Measurements from ENCODE around the gene AP4M1.

AP4M1 gene

GRCh38 chr7:100089458-100090196, 11.8 kb upstream of the AP4M1 start (continued):
- TF ChIP-seq ZNF701 (tag by site-specific recombination; IDR thresholded peaks at IDR 0.05) (no peak), ZNF677 (tag by site-specific recombination; IDR thresholded peaks at IDR 0.05) (no peak), ZFHX2 (tag by site-specific recombination; conservative IDR thresholded peaks at IDR 0.05) (peak; percentile 62), ZNF394 (tag by site-specific recombination; IDR thresholded peaks at IDR 0.05; ENCODE audit: borderline replicate concordance) (peak; percentile 90), ZBTB21 (tag by site-specific recombination; IDR thresholded peaks at IDR 0.05) (no peak), ZNF391 (tag by site-specific recombination; IDR thresholded peaks at IDR 0.05; ENCODE audit: borderline replicate concordance, low read depth) (peak; percentile 17; the same call in 1 of the 2 replicates), EGR2 (tag by site-specific recombination; IDR thresholded peaks at IDR 0.05; ENCODE audit: low read depth) (no peak), PRDM1 (tag by site-specific recombination; IDR thresholded peaks at IDR 0.05) (peak; percentile 92), ZNF157 (tag by site-specific recombination; IDR thresholded peaks at IDR 0.05) (no peak), ZBTB49 (tag by site-specific recombination; IDR thresholded peaks at IDR 0.05; ENCODE audit: low read depth) (no peak), ZNF133 (tag by site-specific recombination; IDR thresholded peaks at IDR 0.05) (no peak), REPIN1 (tag by site-specific recombination; IDR thresholded peaks at IDR 0.05; ENCODE audit: low read depth) (no peak), GLIS1 (tag by site-specific recombination; IDR thresholded peaks at IDR 0.05) (peak; percentile 59)
- TF ChIP-seq, protein P1, sequence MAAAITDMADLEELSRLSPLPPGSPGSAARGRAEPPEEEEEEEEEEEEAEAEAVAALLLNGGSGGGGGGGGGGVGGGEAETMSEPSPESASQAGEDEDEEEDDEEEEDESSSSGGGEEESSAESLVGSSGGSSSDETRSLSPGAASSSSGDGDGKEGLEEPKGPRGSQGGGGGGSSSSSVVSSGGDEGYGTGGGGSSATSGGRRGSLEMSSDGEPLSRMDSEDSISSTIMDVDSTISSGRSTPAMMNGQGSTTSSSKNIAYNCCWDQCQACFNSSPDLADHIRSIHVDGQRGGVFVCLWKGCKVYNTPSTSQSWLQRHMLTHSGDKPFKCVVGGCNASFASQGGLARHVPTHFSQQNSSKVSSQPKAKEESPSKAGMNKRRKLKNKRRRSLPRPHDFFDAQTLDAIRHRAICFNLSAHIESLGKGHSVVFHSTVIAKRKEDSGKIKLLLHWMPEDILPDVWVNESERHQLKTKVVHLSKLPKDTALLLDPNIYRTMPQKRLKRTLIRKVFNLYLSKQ (tag by site-specific recombination; IDR thresholded peaks at IDR 0.05; ENCODE audit: borderline replicate concordance): no peak

DNA sequence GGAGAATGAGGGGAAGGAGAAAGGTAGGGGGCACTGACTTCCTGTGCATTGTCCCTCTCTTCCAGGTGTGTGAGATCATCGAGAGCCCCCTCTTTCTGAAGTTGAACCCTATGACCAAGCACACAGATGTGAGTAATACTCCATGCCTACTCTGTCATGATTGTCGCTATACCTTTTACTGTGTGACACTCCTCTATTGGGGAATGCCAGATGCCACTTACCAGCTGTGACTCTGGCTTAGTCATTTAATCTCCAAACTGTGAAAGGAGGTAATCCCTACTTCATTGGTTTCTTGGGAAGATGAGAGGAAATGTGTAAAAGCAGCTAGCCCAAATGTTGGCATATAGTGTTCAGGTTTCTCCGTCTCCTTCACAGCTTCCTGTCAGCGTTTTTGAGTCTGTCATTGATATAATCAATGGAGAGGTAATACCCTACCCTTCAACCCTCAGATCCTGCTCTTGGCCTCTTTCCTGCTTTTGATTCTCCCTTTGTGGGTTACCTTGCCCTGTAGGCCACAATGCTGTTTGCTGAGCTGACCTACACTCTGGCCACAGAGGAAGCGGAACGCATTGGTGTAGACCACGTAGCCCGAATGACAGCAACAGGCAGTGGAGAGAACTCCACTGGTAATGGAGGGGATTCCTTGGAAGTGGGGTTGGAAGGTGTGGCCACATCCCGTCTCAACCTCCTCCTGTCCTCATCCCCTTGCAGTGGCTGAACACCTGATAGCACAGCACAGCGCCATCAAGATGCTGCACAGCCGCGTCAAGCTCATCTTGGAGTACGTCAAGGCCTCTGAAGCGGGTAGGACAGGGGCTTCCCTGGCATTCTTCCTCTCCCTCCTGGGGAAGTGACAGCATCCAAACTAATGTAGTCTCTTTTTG, 10.7 kb upstream of the AP4M1 start:
- Histone ChIP-seq H3K9me3 (ENCODE audit: control insufficient read depth, insufficient read depth, low read depth, low read length) (no peaks in the 10 kb centered on the region), H3K27ac (ENCODE audit: extremely low read depth, low read depth, low read length) (no peak overlapping the region), H3K4me1 (ENCODE audit: control insufficient read depth, insufficient read depth, low read length) (peaks cover 8% of the 10 kb centered on the region), H3K4me3 (ENCODE audit: low read depth, low read length) (no peak overlapping the region), H3K36me3 (ENCODE audit: control insufficient read depth in 2 of 2, insufficient read depth in 1 of 2, low read length in 2 of 2) (peaks cover 23 to 56% of the 10 kb centered on the region in 2 experiments)
- ChIA-PET CTCF (interaction anchor here (0.6 to 1.3 kb wide), 2 partner anchors 38 to 40 kb away, joined by 3 to 4 read pairs; no protein-coding TSS in a partner anchor), POLR2A (interaction anchor here (1.1 to 7.9 kb wide), 4 partner anchors 8 to 58 kb away, joined by 3 to 115 read pairs (median 4); partner anchors contain the start of genes AP4M1, LAMTOR4, MBLAC1 and MCM7)
- TF ChIP-seq KLF8 (tag by site-specific recombination; IDR thresholded peaks at IDR 0.05) (peak; percentile 11; the same call in 1 of the 2 replicates), ZBTB26 (tag by site-specific recombination; optimal IDR thresholded peaks at IDR 0.05) (no peak), SCRT1 (tag by site-specific recombination; IDR thresholded peaks at IDR 0.05; ENCODE audit: borderline replicate concordance) (peak; percentile 49; the same call in 1 of the 2 replicates), ZNF366 (tag by site-specific recombination; conservative IDR thresholded peaks at IDR 0.05) (peak; percentile 31), ZBTB8A (tag by site-specific recombination; IDR thresholded peaks at IDR 0.05) (no peak), ZNF394 (tag by site-specific recombination; IDR thresholded peaks at IDR 0.05; ENCODE audit: borderline replicate concordance) (peak; percentile 11; the same call in 1 of the 2 replicates), ZNF214 (tag by site-specific recombination; IDR thresholded peaks at IDR 0.05; ENCODE audit: borderline replicate concordance) (peak; percentile 70; the same call in 1 of the 2 replicates), GLIS1 (tag by site-specific recombination; IDR thresholded peaks at IDR 0.05) (0 out of 2 replicates have a peak, but pooled peaks have one; percentile 8), INSM2 (tag by site-specific recombination; IDR thresholded peaks at IDR 0.05) (no peak), SCRT2 (tag by site-specific recombination; IDR thresholded peaks at IDR 0.05) (peak; percentile 88), SALL2 (tag by site-specific recombination; IDR thresholded peaks at IDR 0.05; ENCODE audit: borderline replicate concordance) (no peak), REPIN1 (tag by site-specific recombination; IDR thresholded peaks at IDR 0.05; ENCODE audit: low read depth) (no peak), ZNF600 (tag by site-specific recombination; IDR thresholded peaks at IDR 0.05) (peak; percentile 73; the same call in 1 of the 2 replicates)
- TF ChIP-seq, protein P2, sequence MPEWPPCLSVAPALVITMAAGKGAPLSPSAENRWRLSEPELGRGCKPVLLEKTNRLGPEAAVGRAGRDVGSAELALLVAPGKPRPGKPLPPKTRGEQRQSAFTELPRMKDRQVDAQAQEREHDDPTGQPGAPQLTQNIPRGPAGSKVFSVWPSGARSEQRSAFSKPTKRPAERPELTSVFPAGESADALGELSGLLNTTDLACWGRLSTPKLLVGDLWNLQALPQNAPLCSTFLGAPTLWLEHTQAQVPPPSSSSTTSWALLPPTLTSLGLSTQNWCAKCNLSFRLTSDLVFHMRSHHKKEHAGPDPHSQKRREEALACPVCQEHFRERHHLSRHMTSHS (tag by site-specific recombination; IDR thresholded peaks at IDR 0.05): no peak
